ENCODE measurements around the gene KLHL35. TPM values are rescaled to one million over a fixed set of nuclear protein-coding genes. Genes with fewer than 3 reads are reported as not detected.
A peak's percentile ranks its signal among the peaks of the same experiment; 100 is the strongest.

Gene KLHL35
- total RNA-seq, 1 donor from 2014 or later = 0.77 TPM

DNA sequence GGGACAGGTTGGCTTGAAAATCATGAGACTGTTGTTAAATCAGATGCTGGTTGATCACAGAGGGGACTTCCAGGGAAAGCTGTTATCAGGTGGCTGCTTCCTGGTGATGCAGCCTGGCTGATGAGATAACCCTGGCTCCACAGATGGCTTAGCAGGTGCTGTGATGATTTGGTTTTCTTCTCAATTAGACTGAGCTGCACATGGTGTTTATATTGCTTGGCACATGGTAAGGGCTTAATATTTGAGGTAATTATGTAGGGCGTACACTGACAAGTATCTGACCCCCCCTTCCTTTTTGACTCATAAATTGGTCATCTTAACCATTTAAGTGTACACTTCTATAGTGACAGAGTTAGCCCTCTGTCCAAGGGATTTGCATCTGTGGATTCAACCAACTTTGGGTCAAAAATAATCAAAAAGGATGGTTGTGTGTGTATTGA lies 26.6 kb downstream of the KLHL35 start:
- Histone ChIP-seq H3K27me3 (ENCODE audit: insufficient read depth, low read length) (no peaks in the 10 kb centered on the region), H3K9me3 (ENCODE audit: insufficient read depth, low read depth, low read length) (no peaks in the 10 kb centered on the region), H2AFZ (ENCODE audit: low read depth, low read length) (no peak overlapping the region), H3K4me1 (ENCODE audit: insufficient read depth, low read length) (peaks cover 40% of the 10 kb centered on the region), H3K4me3 (ENCODE audit: insufficient read depth, low read depth, low read length) (no peak overlapping the region), H3K27ac (ENCODE audit: low read depth, low read length) (no peak overlapping the region), H4K20me1 (ENCODE audit: insufficient read depth, low read length) (peaks cover 76% of the 10 kb centered on the region), H3K36me3 (ENCODE audit: insufficient read depth, low read length) (peaks cover 61% of the 10 kb centered on the region), H3K4me2 (ENCODE audit: low read length) (peak overlapping the region; percentile 1), H3K9ac (ENCODE audit: low read length) (peak overlapping the region; percentile 13), H3K79me2 (ENCODE audit: insufficient read depth, low read length) (peaks cover 71% of the 10 kb centered on the region)
- no peak for FAIRE-seq
- H3K36me3 Mint-ChIP-seq (ENCODE audit: low read depth, unreplicated experiment) = peaks cover 25% of the 10 kb centered on the region
- no peaks in the 10 kb centered on the region for H3K9me3 Mint-ChIP-seq (ENCODE audit: unreplicated experiment)
- H3K4me1 Mint-ChIP-seq (ENCODE audit: low read depth, unreplicated experiment) = peaks cover 41% of the 10 kb centered on the region
- H3K27ac Mint-ChIP-seq (ENCODE audit: unreplicated experiment) = no peak overlapping the region
- no peak overlapping the region for H3K4me3 Mint-ChIP-seq (ENCODE audit: unreplicated experiment)
- TF ChIP-seq, protein P1, sequence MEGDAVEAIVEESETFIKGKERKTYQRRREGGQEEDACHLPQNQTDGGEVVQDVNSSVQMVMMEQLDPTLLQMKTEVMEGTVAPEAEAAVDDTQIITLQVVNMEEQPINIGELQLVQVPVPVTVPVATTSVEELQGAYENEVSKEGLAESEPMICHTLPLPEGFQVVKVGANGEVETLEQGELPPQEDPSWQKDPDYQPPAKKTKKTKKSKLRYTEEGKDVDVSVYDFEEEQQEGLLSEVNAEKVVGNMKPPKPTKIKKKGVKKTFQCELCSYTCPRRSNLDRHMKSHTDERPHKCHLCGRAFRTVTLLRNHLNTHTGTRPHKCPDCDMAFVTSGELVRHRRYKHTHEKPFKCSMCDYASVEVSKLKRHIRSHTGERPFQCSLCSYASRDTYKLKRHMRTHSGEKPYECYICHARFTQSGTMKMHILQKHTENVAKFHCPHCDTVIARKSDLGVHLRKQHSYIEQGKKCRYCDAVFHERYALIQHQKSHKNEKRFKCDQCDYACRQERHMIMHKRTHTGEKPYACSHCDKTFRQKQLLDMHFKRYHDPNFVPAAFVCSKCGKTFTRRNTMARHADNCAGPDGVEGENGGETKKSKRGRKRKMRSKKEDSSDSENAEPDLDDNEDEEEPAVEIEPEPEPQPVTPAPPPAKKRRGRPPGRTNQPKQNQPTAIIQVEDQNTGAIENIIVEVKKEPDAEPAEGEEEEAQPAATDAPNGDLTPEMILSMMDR (IDR thresholded peaks at IDR 0.05; ENCODE audit: insufficient read depth, low read depth, low read length) = no peak
- no peak for TF ChIP-seq EZH2 (IDR thresholded peaks at IDR 0.05; ENCODE audit: insufficient read depth, low read length)
- H3K27me3 Mint-ChIP-seq (ENCODE audit: low read depth, unreplicated experiment) = no peaks in the 10 kb centered on the region
- DNase-seq (ENCODE audit: low read depth) = peak; percentile 59

GRCh38 chr11:75403983-75404658 lies 28.9 kb downstream of the KLHL35 start:
- H3K4me1 ChIP-seq (ENCODE audit: insufficient read depth, low read length) = peaks cover 40% of the 10 kb centered on the region
- FAIRE-seq (no peak), DNase-seq (ENCODE audit: low read depth) (no peak)
- TF ChIP-seq, protein P1 (IDR thresholded peaks at IDR 0.05; ENCODE audit: insufficient read depth, low read depth, low read length) = no peak
- TF ChIP-seq EZH2 (IDR thresholded peaks at IDR 0.05; ENCODE audit: insufficient read depth, low read length) = no peak
- H3K9me3 ChIP-seq (ENCODE audit: insufficient read depth, low read depth, low read length) = no peaks in the 10 kb centered on the region
- peaks cover 92% of the 10 kb centered on the region for H4K20me1 ChIP-seq (ENCODE audit: insufficient read depth, low read length)
- H2AFZ ChIP-seq (ENCODE audit: low read depth, low read length) = no peak overlapping the region
- peaks cover 66% of the 10 kb centered on the region for H3K36me3 ChIP-seq (ENCODE audit: insufficient read depth, low read length)
- peak overlapping the region; percentile 95 for H3K4me2 ChIP-seq (ENCODE audit: low read length)
- H3K27ac Mint-ChIP-seq (ENCODE audit: unreplicated experiment) = no peak overlapping the region
- H3K4me3 ChIP-seq (ENCODE audit: insufficient read depth, low read depth, low read length) = no peak overlapping the region
- H3K9me3 Mint-ChIP-seq (ENCODE audit: unreplicated experiment) = no peaks in the 10 kb centered on the region
- H3K27ac ChIP-seq (ENCODE audit: low read depth, low read length) = no peak overlapping the region
- peaks cover 92% of the 10 kb centered on the region for H3K79me2 ChIP-seq (ENCODE audit: insufficient read depth, low read length)
- H3K4me1 Mint-ChIP-seq (ENCODE audit: low read depth, unreplicated experiment) = peaks cover 41% of the 10 kb centered on the region
- no peaks in the 10 kb centered on the region for H3K27me3 Mint-ChIP-seq (ENCODE audit: low read depth, unreplicated experiment)
- peak overlapping the region; percentile 31 for H3K9ac ChIP-seq (ENCODE audit: low read length)
- H3K36me3 Mint-ChIP-seq (ENCODE audit: low read depth, unreplicated experiment) = peaks cover 36% of the 10 kb centered on the region
- H3K27me3 ChIP-seq (ENCODE audit: insufficient read depth, low read length) = no peaks in the 10 kb centered on the region
- H3K4me3 Mint-ChIP-seq (ENCODE audit: unreplicated experiment) = peak overlapping the region; percentile 7

DNA sequence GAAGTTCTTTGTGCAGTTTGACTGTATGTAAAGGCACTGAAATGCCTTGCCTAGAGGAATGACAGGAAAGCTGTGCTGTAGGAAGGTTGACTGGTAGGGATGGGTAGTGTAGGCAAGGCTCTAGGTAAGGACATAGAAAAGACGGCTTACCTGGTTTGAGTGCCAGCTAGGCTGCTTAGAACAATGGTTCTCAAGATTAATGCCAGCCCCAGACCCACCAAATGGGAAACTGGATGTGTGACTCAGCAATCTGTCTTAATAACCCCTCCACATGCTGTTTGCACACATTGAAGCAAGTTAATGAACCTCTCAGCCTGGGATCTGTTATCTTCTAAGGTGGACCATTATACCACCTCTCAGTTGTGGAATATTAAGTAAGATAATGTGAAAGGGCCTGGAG lies 30.0 kb downstream of the KLHL35 start:
- Histone ChIP-seq H3K4me1 (ENCODE audit: insufficient read depth, low read length) (peaks cover 40% of the 10 kb centered on the region), H3K27ac (ENCODE audit: low read depth, low read length) (peak overlapping the region; percentile 17), H3K4me2 (ENCODE audit: low read length) (peak overlapping the region; percentile 95), H3K36me3 (ENCODE audit: insufficient read depth, low read length) (peaks cover 59% of the 10 kb centered on the region), H4K20me1 (ENCODE audit: insufficient read depth, low read length) (peaks cover 83% of the 10 kb centered on the region), H3K4me3 (ENCODE audit: insufficient read depth, low read depth, low read length) (peak overlapping the region; percentile 99), H3K9ac (ENCODE audit: low read length) (peak overlapping the region; percentile 98), H3K9me3 (ENCODE audit: insufficient read depth, low read depth, low read length) (no peaks in the 10 kb centered on the region), H3K79me2 (ENCODE audit: insufficient read depth, low read length) (peaks cover 84% of the 10 kb centered on the region), H3K27me3 (ENCODE audit: insufficient read depth, low read length) (no peaks in the 10 kb centered on the region), H2AFZ (ENCODE audit: low read depth, low read length) (no peak overlapping the region)
- no peaks in the 10 kb centered on the region for H3K27me3 Mint-ChIP-seq (ENCODE audit: low read depth, unreplicated experiment)
- H3K36me3 Mint-ChIP-seq (ENCODE audit: low read depth, unreplicated experiment) = peaks cover 37% of the 10 kb centered on the region
- no peaks in the 10 kb centered on the region for H3K9me3 Mint-ChIP-seq (ENCODE audit: unreplicated experiment)
- H3K4me1 Mint-ChIP-seq (ENCODE audit: low read depth, unreplicated experiment) = peaks cover 41% of the 10 kb centered on the region
- FAIRE-seq (no peak), DNase-seq (ENCODE audit: low read depth) (no peak)
- TF ChIP-seq EZH2 (IDR thresholded peaks at IDR 0.05; ENCODE audit: insufficient read depth, low read length) = no peak
- TF ChIP-seq, protein P1 (IDR thresholded peaks at IDR 0.05; ENCODE audit: insufficient read depth, low read depth, low read length) = no peak
- H3K27ac Mint-ChIP-seq (ENCODE audit: unreplicated experiment) = peak overlapping the region; percentile 71
- peak overlapping the region; percentile 98 for H3K4me3 Mint-ChIP-seq (ENCODE audit: unreplicated experiment)

Data from astrocyte (in vitro differentiated cells and primary cell).